PC-3 (cell line): ENCODE data around the gene CCDC112. TPM values are rescaled to one million over a fixed set of nuclear protein-coding genes. Genes with fewer than 3 reads are reported as not detected.
"Not testable (repeated sequence)": the region's sequence is repeated elsewhere in the genome, so short reads cannot be mapped to it uniquely, and the experiment has no call there.

ENCODE experiments used
- ATAC-seq: fragments of 200-7000 bp; cut with Tn5 transposase; 2 replicates; pipeline ENCODE4 v1.9.1; 2020; ENCODE audit warnings: mild to moderate bottlenecking, moderate library complexity
- BruUV-seq: library from RNA; stranded (reverse); fragments of 400-500 nt; replicated peaks from 2 replicates; lab custom pipeline; 2021; lab: Mats Ljungman, UMichigan
- CTCF ChIA-PET: fragments of 300-600 bp; sonication (Branson Sonifier 250); formaldehyde crosslinking; loops from one replicate; lab custom pipeline; 2022; ENCODE audit warnings: antibody characterized with exemption; lab: Charles Lee
- POLR2A ChIA-PET: fragments of 300-600 bp; sonication (Branson Sonifier 250); formaldehyde crosslinking; loops from one replicate; lab custom pipeline; 2022; ENCODE audit warnings: antibody characterized with exemption; ENCODE audit not compliant: unreplicated experiment; lab: Charles Lee
- DNase-seq: peaks from one replicate; pipeline ENCODE4 v3.0.0-alpha.2; 2015
- H2AFZ ChIP-seq: fragments of 300-600 bp; sonication (generic); 2 replicates; pipeline ENCODE4 v1.6.0; 2016; ENCODE audit warnings: antibody characterized with exemption, low read length
- H3F3A ChIP-seq: fragments of 300-600 bp; sonication (generic); one replicate; pipeline ENCODE4 v1.6.0; 2017; ENCODE audit warnings: antibody characterized with exemption, low read length, control low read depth, mild to moderate bottlenecking; ENCODE audit not compliant: unreplicated experiment
- H3K27ac ChIP-seq: fragments of 300-600 bp; sonication (generic); 2 replicates; pipeline ENCODE4 v1.5.1; 2016; ENCODE audit warnings: mild to moderate bottlenecking, low read length
- H3K27me3 ChIP-seq: fragments of 300-600 bp; sonication (generic); 2 replicates; pipeline ENCODE4 v1.6.1; 2016; ENCODE audit warnings: low read length, mixed read lengths
- H3K36me3 ChIP-seq: fragments of 300-600 bp; sonication (generic); 2 replicates; pipeline ENCODE4 v1.6.1; 2016; ENCODE audit warnings: low read depth, mixed run types, low read length, mixed read lengths
- H3K4me1 ChIP-seq: fragments of 300-600 bp; sonication (generic); 2 replicates; pipeline ENCODE4 v1.5.1; 2016; ENCODE audit warnings: low read length; ENCODE audit not compliant: insufficient read depth
- H3K4me2 ChIP-seq: fragments of 300-600 bp; sonication (generic); 2 replicates; pipeline ENCODE4 v1.6.0; 2016; ENCODE audit warnings: low read length
- H3K4me3 ChIP-seq: fragments of 300-600 bp; sonication (generic); 2 replicates; pipeline ENCODE4 v1.5.1; 2016; ENCODE audit warnings: mild to moderate bottlenecking, low read length, mixed read lengths
- H3K79me2 ChIP-seq: fragments of 300-600 bp; sonication (generic); 2 replicates; pipeline ENCODE4 v1.6.1; 2017; ENCODE audit warnings: low read length, mixed read lengths
- H3K9ac ChIP-seq: fragments of 300-600 bp; sonication (generic); 2 replicates; pipeline ENCODE4 v1.6.0; 2016; ENCODE audit warnings: mild to moderate bottlenecking, low read length
- H3K9me2 ChIP-seq: fragments of 300-600 bp; sonication (generic); replicated peaks from 2 replicates; pipeline ENCODE4 v1.6.1; 2016; ENCODE audit warnings: mixed run types, low read length, mixed read lengths
- H3K9me3 ChIP-seq: fragments of 300-600 bp; sonication (generic); 2 replicates; pipeline ENCODE4 v1.6.1; 2016; ENCODE audit warnings: low read length, mixed read lengths
- H4K20me1 ChIP-seq: fragments of 300-600 bp; sonication (generic); 2 replicates; pipeline ENCODE4 v1.6.1; 2016; ENCODE audit warnings: low read length, mixed read lengths
- CTCF ChIP-seq: fragments of 300-600 bp; sonication (generic); conservative IDR thresholded peaks from 2 replicates; pipeline ENCODE4 v1.5.1; 2017; ENCODE audit warnings: antibody characterized with exemption, low read depth, mild to moderate bottlenecking, low read length
- EZH2 ChIP-seq: fragments of 300-600 bp; sonication (generic); IDR thresholded peaks from one replicate; pipeline ENCODE4 v1.6.1; 2017; ENCODE audit warnings: antibody characterized with exemption, mild to moderate bottlenecking, low read length; ENCODE audit not compliant: unreplicated experiment
- EZH2phosphoT487 ChIP-seq: fragments of 300-600 bp; sonication (generic); IDR thresholded peaks from 2 replicates; pipeline ENCODE4 v1.6.1; 2018; ENCODE audit warnings: mild to moderate bottlenecking, antibody characterized with exemption, low read length, borderline replicate concordance
- intact Hi-C: fragments of 100-400 bp; cut with micrococcal nuclease; formaldehyde crosslinking; loops from 2 replicates; pipeline ENCODE4 v1.9.0; 2023
- total RNA-seq: library from RNA; depleted of rRNA; stranded (reverse); fragments of >200 nt; gene quantifications from 2 replicates; pipeline ENCODE4 v1.2.3, GENCODE V29; 2014

CCDC112 gene
- total RNA-seq, 1 experiment from 2014 or later, result 6.9 TPM

GRCh38 chr5:115333164-115333563, 36.7 kb upstream of the CCDC112 start:
- H3K27me3 ChIP-seq, result no peaks in the 10 kb centered on the region
- CTCF ChIA-PET, result no interaction called here
- H3K4me2 ChIP-seq, result no peak overlapping the region
- POLR2A ChIA-PET, result no interaction called here
- H3K4me1 ChIP-seq, result no peaks in the 10 kb centered on the region
- no peak overlapping the region for H2AFZ ChIP-seq
- H3K9me2 ChIP-seq, result no peaks in the 10 kb centered on the region; the same call in 1 of the 2 replicates
- intact Hi-C loops, result no loop called here
- no peaks in the 10 kb centered on the region for H4K20me1 ChIP-seq
- no peaks in the 10 kb centered on the region for H3K9me3 ChIP-seq
- no peak overlapping the region for H3K4me3 ChIP-seq
- ATAC-seq (no peak), DNase-seq (no peak)
- no peak overlapping the region for H3K9ac ChIP-seq
- H3K79me2 ChIP-seq, result no peaks in the 10 kb centered on the region
- BruUV-seq, result no TSS peak
- H3K36me3 ChIP-seq, result no peaks in the 10 kb centered on the region
- no peaks in the 10 kb centered on the region for H3F3A ChIP-seq
- TF ChIP-seq EZH2phosphoT487 (no peak), CTCF (no peak), EZH2 (no peak)
- H3K27ac ChIP-seq, result no peak overlapping the region

- no peaks in the 10 kb centered on the region for H3K4me1 ChIP-seq
- no peak overlapping the region for H3K4me2 ChIP-seq
- intact Hi-C loops, result no loop called here
- no peaks in the 10 kb centered on the region for H3K79me2 ChIP-seq
- H2AFZ ChIP-seq, result no peak overlapping the region
- ATAC-seq (no peak), DNase-seq (no peak)
- no peaks in the 10 kb centered on the region for H3F3A ChIP-seq
- H3K4me3 ChIP-seq, result no peak overlapping the region
- no peak overlapping the region for H3K27ac ChIP-seq
- no peaks in the 10 kb centered on the region for H3K9me3 ChIP-seq
- H3K36me3 ChIP-seq, result no peaks in the 10 kb centered on the region
- no peaks in the 10 kb centered on the region for H3K9me2 ChIP-seq
- no peaks in the 10 kb centered on the region for H3K27me3 ChIP-seq
- ChIA-PET CTCF (no interaction called here), POLR2A (no interaction called here)
- H3K9ac ChIP-seq, result no peak overlapping the region
- no TSS peak for BruUV-seq
- no peak for TF ChIP-seq EZH2
- no peak for TF ChIP-seq CTCF
- no peak for TF ChIP-seq EZH2phosphoT487
- no peaks in the 10 kb centered on the region for H4K20me1 ChIP-seq
Measured at GRCh38 chr5:115330830-115331229, 34.4 kb upstream of the CCDC112 start.

- intact Hi-C loops, result no loop called here
- Histone ChIP-seq H3K4me1 (no peaks in the 10 kb centered on the region), H3K9me2 (no peaks in the 10 kb centered on the region), H3K27me3 (no peaks in the 10 kb centered on the region), H3K79me2 (no peaks in the 10 kb centered on the region), H4K20me1 (no peaks in the 10 kb centered on the region), H3K27ac (no peak overlapping the region), H3K36me3 (no peaks in the 10 kb centered on the region), H3K9me3 (no peaks in the 10 kb centered on the region), H3K4me3 (no peak overlapping the region), H3K4me2 (no peak overlapping the region), H3K9ac (no peak overlapping the region), H3F3A (no peaks in the 10 kb centered on the region), H2AFZ (no peak overlapping the region)
- CTCF ChIA-PET, result no interaction called here
- no TSS peak for BruUV-seq
- ATAC-seq, result no peak
- no peak for TF ChIP-seq CTCF
- no peak for TF ChIP-seq EZH2phosphoT487
- no peak for TF ChIP-seq EZH2
- POLR2A ChIA-PET, result no interaction called here
- DNase-seq, result no peak
Measured at GRCh38 chr5:115329475-115329874, 33.0 kb upstream of the CCDC112 start.

GRCh38 chr5:115328617-115329274, 32.3 kb upstream of the CCDC112 start:
- H3K36me3 ChIP-seq, H3K4me3 ChIP-seq, CTCF ChIA-PET, DNase-seq, H3K79me2 ChIP-seq, intact Hi-C loops, H3K4me1 ChIP-seq, POLR2A ChIA-PET, H2AFZ ChIP-seq, H3K9ac ChIP-seq, H3K4me2 ChIP-seq, ATAC-seq, H3K9me3 ChIP-seq, H3K9me2 ChIP-seq, BruUV-seq, H4K20me1 ChIP-seq, H3K27ac ChIP-seq, H3F3A ChIP-seq, H3K27me3 ChIP-seq: not testable (repeated sequence)
